ENCODE data around the gene SLC9A9. TPM values are rescaled to one million over a fixed set of nuclear protein-coding genes. Genes with fewer than 3 reads are reported as not detected.
A peak's percentile ranks its signal among the peaks of the same experiment; 100 is the strongest.

Gene SLC9A9
- total RNA-seq, 1 donor = 3.5 TPM

DNA sequence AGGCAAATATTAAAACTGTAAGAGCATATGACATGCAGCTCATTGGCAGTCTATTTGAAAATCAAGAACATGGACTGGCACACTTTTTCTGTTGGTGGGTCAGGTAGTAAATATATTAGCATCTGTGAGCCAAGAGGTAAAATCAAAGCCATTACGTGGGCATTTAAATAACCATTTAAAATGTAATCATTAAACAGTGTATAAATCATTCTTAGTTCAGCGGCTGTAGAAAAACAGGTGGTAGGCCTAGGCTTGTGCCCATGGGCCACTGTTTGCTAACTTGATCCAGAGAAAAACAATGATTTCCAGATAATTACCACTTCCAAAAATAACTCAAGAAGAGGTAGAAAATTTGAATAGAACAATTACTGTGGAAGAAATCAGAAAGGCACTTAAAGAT, 623.6 kb downstream of the SLC9A9 start:
- H3K4me3 ChIP-seq (ENCODE audit: low read depth, low read length) = no peak overlapping the region
- no peak for DNase-seq (ENCODE audit: low read depth)
- TF ChIP-seq, protein P1, sequence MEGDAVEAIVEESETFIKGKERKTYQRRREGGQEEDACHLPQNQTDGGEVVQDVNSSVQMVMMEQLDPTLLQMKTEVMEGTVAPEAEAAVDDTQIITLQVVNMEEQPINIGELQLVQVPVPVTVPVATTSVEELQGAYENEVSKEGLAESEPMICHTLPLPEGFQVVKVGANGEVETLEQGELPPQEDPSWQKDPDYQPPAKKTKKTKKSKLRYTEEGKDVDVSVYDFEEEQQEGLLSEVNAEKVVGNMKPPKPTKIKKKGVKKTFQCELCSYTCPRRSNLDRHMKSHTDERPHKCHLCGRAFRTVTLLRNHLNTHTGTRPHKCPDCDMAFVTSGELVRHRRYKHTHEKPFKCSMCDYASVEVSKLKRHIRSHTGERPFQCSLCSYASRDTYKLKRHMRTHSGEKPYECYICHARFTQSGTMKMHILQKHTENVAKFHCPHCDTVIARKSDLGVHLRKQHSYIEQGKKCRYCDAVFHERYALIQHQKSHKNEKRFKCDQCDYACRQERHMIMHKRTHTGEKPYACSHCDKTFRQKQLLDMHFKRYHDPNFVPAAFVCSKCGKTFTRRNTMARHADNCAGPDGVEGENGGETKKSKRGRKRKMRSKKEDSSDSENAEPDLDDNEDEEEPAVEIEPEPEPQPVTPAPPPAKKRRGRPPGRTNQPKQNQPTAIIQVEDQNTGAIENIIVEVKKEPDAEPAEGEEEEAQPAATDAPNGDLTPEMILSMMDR (IDR thresholded peaks at IDR 0.05; ENCODE audit: insufficient read depth, low read depth, low read length) = no peak

DNA sequence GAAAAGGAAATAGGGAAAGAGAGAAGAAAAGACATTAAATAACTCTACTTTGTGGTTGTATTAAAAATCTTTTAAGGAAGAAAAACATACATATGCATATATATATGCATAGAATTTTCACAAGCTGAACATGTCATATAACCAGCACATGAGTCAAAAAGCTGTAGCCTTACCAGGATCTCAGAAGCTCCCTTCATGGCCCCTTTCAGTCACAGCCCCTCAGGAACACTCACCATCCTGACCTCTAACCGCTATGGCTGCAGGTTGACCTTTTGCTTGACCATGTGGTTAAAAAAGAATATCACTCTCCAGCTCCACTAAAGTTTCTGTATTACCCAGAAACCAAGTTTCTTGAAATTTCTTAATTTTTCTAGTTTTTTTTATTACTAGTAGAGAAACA, 625.3 kb downstream of the SLC9A9 start:
- peak; percentile 29 for DNase-seq (ENCODE audit: low read depth)
- TF ChIP-seq, protein P1 (IDR thresholded peaks at IDR 0.05; ENCODE audit: insufficient read depth, low read depth, low read length) = no peak
- no peak overlapping the region for H3K4me3 ChIP-seq (ENCODE audit: low read depth, low read length)

DNA sequence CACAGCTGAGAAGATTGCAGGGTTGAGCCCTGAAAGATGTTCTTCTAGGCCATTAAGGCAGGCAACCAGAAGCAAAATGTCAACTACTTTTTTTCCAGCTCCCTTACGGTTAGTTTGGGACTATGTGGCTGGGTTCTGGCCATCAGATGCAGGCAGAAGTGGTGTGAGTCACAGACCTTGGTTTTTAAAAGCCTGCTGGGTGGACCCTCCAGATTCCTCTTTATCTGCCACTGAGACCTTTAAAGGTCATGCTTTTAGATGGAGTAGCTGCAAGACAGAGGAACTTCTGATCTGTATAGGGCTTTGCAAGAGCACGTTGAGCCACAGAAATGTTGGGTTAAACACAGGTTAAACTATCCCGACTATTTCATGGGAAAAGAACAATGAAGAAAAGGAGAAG, 625.8 kb downstream of the SLC9A9 start:
- no peak overlapping the region for H3K4me3 ChIP-seq (ENCODE audit: low read depth, low read length)
- TF ChIP-seq, protein P1 (IDR thresholded peaks at IDR 0.05; ENCODE audit: insufficient read depth, low read depth, low read length) = no peak
- DNase-seq (ENCODE audit: low read depth) = peak; percentile 96

DNA sequence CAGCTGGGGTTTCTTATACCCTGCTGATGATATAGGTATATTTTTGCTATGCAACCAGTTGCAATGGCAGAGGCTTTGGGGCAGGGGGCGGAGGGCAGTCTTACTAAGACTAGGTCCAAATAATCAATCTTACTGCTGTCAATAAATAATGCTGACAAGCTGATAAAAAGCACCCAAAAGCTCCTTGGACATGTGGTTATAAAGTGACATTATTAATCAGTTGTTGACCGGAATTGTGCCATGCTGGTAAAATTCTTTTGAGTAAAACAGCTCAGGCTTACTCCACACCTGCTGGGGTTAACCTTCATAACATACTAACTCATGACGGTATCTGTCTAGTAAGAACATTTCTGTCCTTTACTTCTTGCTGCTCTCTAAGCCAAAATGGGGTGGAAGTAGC, 626.8 kb downstream of the SLC9A9 start:
- H3K4me3 ChIP-seq (ENCODE audit: low read depth, low read length) = no peak overlapping the region
- no peak for DNase-seq (ENCODE audit: low read depth)
- TF ChIP-seq, protein P1 (IDR thresholded peaks at IDR 0.05; ENCODE audit: insufficient read depth, low read depth, low read length) = no peak

DNA sequence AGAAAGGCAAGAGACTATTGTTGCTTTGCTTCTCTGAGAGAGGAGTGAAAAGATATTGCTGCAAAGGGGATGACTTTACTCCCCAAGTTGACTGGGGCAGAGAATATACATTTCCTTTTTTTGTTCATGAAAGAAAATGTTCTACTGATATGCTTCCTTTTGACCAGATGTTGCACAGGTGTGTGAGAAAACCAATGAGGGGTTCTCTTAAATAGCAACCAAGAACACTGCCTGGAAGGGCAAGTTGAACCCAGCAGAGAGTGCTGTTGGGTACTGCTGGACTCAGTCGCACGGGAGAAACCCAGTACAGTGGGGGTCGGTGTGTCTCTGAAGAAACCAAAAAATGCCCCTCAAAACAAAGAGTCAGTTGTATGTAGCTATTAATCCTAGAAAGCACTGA, 627.5 kb downstream of the SLC9A9 start:
- TF ChIP-seq, protein P1 (IDR thresholded peaks at IDR 0.05; ENCODE audit: insufficient read depth, low read depth, low read length) = no peak
- no peak for DNase-seq (ENCODE audit: low read depth)

DNA sequence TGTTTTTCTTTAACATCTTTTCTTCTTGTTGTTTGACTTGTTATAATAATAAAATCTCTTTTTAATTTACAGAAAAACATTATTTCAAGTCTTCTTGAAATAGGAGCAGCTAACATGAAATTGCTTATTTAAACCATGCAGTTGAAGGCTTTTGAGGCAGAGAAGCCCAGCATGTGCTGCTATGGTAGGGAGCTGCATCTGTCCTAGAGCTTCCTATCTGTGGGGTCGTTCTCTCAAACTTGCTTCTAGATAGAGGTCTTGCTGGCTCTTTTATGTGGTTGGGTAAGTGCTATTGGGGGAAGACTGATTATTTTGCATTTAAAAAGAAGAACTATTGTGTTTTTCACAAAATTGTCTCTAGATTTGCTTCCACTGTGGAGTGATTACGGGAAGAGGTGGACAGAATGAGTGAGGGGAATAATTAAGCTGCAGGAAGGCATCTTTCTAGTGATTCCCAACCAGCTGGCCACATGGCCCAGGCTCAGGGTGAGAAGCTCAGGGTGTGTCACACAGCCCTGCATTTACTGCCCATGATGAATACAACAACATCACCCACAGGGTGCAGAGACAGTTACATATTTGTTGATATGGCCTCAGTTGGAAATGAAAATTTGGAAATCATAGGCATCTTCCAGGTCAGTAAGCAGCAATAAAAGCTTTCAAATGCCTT, 630.0 kb downstream of the SLC9A9 start:
- DNase-seq (ENCODE audit: low read depth) = no peak
- H3K4me3 ChIP-seq (ENCODE audit: low read depth, low read length) = no peak overlapping the region
- TF ChIP-seq, protein P1 (IDR thresholded peaks at IDR 0.05; ENCODE audit: insufficient read depth, low read depth, low read length) = no peak

More for the DNA sequence above, 627.5 kb downstream of the SLC9A9 start:
- no peak overlapping the region for H3K4me3 ChIP-seq (ENCODE audit: low read depth, low read length)

DNA sequence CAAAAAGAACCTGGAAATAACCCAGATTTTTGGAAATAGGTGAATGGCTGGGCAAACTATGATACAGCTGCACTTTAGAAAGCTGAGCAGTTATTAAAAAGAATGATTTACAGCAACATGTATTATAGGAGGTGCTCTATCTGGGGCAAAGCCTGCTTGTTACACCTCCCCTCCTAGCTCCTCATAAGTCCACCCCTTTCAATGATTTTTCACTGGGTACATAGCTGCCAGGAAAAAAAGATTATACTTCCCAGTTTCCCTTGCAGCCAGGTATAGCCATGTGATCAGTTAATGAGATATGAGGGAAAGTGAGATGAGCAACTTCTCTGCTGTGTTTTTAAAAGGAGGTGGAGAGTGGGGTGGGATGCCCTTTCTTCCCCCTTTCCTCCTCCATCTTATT, 631.0 kb downstream of the SLC9A9 start:
- no peak overlapping the region for H3K4me3 ChIP-seq (ENCODE audit: low read depth, low read length)
- no peak for DNase-seq (ENCODE audit: low read depth)
- TF ChIP-seq, protein P1 (IDR thresholded peaks at IDR 0.05; ENCODE audit: insufficient read depth, low read depth, low read length) = no peak
